Mammary microvascular endothelial cell (primary cell): Measurements from ENCODE around the gene MAPK8IP2. TPM values are rescaled to one million over a fixed set of nuclear protein-coding genes. Genes with fewer than 3 reads are reported as not detected.

ENCODE experiments used
- total RNA-seq: library from RNA; depleted of rRNA; stranded (reverse); fragments of >200 nt; gene quantifications from 2 replicates; pipeline ENCODE4 v1.2.3, GENCODE V29; 2015

Gene MAPK8IP2
- 0.07 and 0.34 TPM in 2 replicates for total RNA-seq

GRCh38 chr22:50600538-50600937, at the start of gene MAPK8IP2:
Gene MAPK8IP2 (plus strand): TSS chr22:50600793. CDS start chr22:50600819, 26 bp downstream.

DNA sequence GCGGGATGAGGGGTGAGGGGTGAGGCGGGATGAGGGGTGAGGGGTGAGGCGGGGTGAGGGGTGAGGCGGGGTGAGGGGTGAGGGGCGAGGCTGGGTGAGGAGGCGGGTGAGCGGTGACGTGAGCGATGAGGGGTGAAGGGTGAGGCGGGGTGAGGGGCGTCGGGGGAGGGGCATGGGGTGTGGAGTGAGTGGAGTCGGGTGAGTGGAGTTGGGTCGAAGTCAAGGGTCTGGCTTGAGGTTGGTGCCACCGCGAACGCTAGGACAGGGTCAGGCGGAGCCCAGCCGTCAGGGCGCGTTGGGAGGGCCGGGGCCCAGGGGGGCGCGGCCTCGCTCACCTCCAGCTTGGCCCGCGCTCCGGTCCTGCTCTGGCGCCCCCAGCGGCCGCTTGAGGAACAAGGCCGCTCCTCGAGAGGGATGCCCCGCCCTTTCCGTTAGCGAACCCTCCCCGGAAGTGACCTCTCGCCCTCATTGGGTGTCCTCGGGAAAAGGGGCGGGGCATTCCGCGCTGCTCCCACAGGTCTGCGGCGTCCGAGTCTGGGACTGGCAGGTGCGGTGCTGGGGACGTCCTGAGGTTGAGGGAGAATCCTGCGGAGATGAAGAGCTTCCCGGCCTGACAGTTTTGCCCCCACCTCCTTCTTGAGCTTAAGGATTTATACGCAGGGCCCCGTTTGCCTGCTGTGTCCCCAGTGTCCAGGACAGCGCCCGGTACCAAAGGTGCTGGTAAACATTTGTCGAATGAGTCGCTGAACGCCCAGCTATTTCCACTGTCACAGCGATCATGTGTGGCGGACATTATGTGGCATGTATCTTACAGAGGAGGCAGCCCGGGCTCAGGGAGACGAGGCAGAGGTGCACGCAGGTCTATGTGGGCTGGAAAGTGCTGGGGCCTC, 37.8 kb upstream of the MAPK8IP2 start, which contains the start of gene SYCE3:
TSS of gene SYCE3 (minus strand) at position 397 of the 890 bp plus-strand sequence. CDS start 6,514 bp downstream, outside the sequence.

DNA sequence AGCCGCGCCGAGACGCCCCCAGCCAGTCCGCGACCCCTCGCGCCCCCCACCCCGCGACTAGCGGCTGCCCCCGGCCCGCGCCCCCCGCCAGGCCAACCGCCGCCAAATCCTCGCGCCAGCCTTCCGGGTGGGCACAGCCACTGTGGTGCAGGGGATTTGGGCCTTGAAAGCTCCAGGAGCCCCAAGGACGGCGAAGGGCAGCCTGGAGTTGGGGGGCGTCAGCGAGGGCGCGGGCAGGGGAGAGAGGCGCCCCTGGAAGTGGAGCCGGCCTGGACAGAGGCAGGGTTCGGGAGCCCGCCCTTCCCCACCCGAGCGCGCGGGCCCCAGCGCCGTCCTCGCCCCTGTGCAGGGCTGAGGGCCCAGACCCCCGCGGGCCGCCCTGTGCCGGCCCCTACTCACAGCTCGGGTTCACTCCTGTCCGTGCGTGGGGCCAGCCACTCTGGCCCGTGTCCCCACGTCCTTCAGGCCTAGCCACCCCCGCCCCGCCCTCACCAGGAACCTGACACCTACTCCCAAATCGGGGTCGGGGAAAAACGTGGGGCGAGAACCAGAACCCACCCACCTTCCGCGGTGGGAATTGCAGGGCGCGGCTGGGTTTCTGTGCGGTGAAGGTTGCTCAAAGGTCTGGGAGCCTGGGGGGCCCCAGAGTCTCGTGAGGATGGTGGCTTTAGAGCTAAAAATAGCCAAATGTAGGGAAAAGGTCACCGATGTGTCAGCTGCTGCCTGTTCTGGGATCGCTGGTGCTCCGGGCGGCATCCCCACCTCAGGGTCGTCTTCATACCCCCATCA, 22.4 kb upstream of the MAPK8IP2 start, which contains the start of gene CPT1B:
TSS of gene CPT1B (minus strand) at position 441 of the 789 bp plus-strand sequence. CDS start 512 bp downstream, outside the sequence.

DNA sequence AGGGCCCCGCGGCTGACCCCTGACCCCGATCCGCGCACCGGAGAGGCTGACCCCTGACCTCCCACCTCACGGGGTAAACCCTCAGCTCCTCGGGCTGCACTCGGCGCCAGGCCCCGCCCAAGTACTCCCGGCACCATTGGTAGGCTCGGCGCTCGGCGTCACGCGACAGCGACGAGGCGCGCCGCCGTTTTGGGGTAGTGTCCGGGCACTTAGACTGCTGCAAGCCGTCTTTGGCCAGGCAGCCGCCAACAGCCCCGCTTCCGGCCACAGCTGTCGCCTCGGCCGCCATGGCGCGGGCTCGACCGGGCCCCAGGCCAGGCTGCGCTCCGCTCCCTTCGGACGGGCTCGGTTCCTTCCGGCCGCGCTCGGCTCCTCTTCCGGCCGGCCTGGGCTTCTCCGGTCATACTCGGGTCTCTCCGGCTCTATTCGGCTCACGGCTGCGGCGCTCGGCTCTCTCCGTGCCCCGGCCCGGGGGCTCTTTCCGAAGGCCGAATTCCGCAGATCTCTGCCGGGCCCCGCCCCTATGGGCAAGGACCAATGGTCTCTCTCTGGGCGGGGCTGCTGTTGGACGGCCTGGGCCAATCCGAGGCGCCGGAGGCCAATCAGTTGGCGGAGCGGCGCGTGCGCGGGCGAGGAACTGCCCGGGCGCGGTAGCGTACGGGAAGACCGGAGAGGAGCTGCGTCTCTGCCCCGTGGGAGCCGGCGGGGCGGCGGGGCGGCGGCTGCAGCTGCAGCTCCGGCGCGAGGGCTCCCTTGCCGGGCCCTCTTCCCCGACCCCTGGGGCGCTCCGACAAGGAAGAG, 17.9 kb upstream of the MAPK8IP2 start, which contains the start of gene CHKB:
TSS of gene CHKB (minus strand) at position 357 of the 801 bp plus-strand sequence. CDS start at position 289, 68 bp downstream.

DNA sequence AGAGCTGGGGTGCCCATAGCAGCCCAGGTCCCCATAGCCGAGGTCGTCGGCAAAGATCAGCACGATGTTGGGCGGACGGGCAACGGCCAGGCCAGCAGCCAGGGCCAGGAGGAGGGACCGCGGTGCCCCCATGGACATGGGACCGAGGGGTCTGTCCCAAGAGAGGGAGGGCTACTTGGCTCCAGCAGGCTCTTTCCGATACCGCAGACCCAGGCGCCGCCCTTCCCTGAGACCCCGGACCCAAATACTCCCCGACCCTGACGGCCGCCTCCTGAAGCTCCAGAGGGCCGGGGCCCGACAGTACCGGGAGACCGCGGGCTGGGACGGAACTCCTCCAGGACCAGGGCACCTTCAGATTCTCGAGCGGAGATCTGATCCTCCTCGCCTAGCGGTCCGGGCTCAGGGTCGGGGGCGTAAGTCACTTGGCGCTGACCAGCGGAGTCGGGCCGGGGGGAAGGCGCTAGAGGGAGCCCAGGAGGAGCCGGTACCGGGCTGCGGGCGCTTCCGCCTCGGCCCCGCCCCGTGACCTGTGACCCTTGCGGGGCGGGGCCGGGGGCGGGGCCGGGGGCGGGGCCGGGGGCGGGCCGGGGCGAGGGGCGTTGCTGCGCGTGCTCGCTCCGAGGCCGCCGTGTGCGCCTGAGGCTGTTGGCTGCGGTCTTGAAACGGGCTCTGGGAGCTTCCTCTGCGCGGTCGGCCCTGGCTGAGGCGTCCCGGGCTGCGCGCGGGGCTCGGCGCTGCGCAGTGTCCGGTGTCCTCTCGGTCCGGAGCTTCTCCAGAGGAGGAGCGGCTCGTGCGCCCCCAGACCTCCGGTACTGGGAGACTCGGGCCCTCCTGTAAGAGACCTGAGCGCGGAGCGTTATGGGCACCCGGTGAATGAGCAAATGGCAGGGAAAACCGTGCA, 27.3 kb downstream of the MAPK8IP2 start, which contains the start of gene ARSA:
TSS of gene ARSA (minus strand) at position 511 of the 901 bp plus-strand sequence. CDS start at position 138, 373 bp downstream.

Other genes starting within 250 kb of the MAPK8IP2 start
- gene SBF1, start 125.8 kb upstream of the MAPK8IP2 start, total RNA-seq, result 47.4 and 50.8 TPM in 2 replicates
- gene ADM2, start 119.2 kb upstream of the MAPK8IP2 start, total RNA-seq, result 0.64 and 0.87 TPM in 2 replicates
- gene MIOX, start 113.9 kb upstream of the MAPK8IP2 start, total RNA-seq, result not detected in 2 replicates
- 78.3 and 88.4 TPM in 2 replicates for gene LMF2, start 93.1 kb upstream of the MAPK8IP2 start, total RNA-seq
- gene NCAPH2, start 92.6 kb upstream of the MAPK8IP2 start, total RNA-seq, result 63.0 and 70.5 TPM in 2 replicates
- gene SCO2, start 75.2 kb upstream of the MAPK8IP2 start, total RNA-seq, result 3.7 and 13.6 TPM in 2 replicates
- gene TYMP, start 70.8 kb upstream of the MAPK8IP2 start, total RNA-seq, result 27.3 and 32.5 TPM in 2 replicates
- not detected in 2 replicates for gene KLHDC7B, start 54.9 kb upstream of the MAPK8IP2 start, total RNA-seq
- gene SYCE3, start 37.9 kb upstream of the MAPK8IP2 start, total RNA-seq, result not detected in 2 replicates
- 0.60 and 1.5 TPM in 2 replicates for gene CPT1B, start 22.4 kb upstream of the MAPK8IP2 start, total RNA-seq
- gene CHKB, start 17.9 kb upstream of the MAPK8IP2 start, total RNA-seq, result 25.7 and 26.6 TPM in 2 replicates
- 25.1 and 27.9 TPM in 2 replicates for gene ARSA, start 27.4 kb downstream of the MAPK8IP2 start, total RNA-seq
- 27.8 and 32.5 TPM in 2 replicates for gene SHANK3, start 72.0 kb downstream of the MAPK8IP2 start, total RNA-seq
- gene ACR, start 137.4 kb downstream of the MAPK8IP2 start, total RNA-seq, result 0.40 TPM in 1 of 2 replicates, not detected in the other
- gene RABL2B, start 182.8 kb downstream of the MAPK8IP2 start, total RNA-seq, result 5.5 and 5.8 TPM in 2 replicates